Testis (tissue), 3 donors: ENCODE results near the gene TMEM164. TPM values are rescaled to one million over a fixed set of nuclear protein-coding genes. Genes with fewer than 3 reads are reported as not detected.

Experiments used
- DNase-seq: peaks from one replicate; pipeline ENCODE4 v3.0.0-alpha.2; 2019
- H3K27ac ChIP-seq, 2 donors: fragments of 200-600 bp; sonication (generic); one replicate each; pipeline ENCODE4 v1.5.1; 2019
- H3K27me3 ChIP-seq: fragments of 200-600 bp; sonication (generic); one replicate; pipeline ENCODE4 v1.5.1; 2019
- H3K36me3 ChIP-seq: fragments of 200-600 bp; sonication (generic); one replicate; pipeline ENCODE4 v1.5.1; 2017; ENCODE audit warnings: low read depth; ENCODE audit errors: missing control alignments
- H3K4me1 ChIP-seq: fragments of 200-600 bp; sonication (generic); one replicate; pipeline ENCODE4 v1.5.1; 2019
- H3K4me3 ChIP-seq, 2 donors: fragments of 200-600 bp; sonication (generic); one replicate each; pipeline ENCODE4 v1.5.1; 2017 to 2019
- H3K9me3 ChIP-seq: fragments of 200-600 bp; sonication (generic); one replicate; pipeline ENCODE4 v1.5.1; 2017
- CTCF ChIP-seq, 3 experiments: fragments of 450-650 bp in 2 of 3; fragments of 200-600 bp in 1 of 3; sonication (generic) in 1 of 3; IDR thresholded peaks; one replicate each; pipeline ENCODE4 v1.5.1; 2016 to 2019; ENCODE audit warnings: antibody characterized with exemption in 3 of 3, mild to moderate bottlenecking in 2 of 3, moderate library complexity in 1 of 3
- POLR2A ChIP-seq: fragments of 450-650 bp; IDR thresholded peaks from one replicate; pipeline ENCODE4 v1.6.1; 2017; ENCODE audit warnings: antibody characterized with exemption, mild to moderate bottlenecking, moderate library complexity
- WGBS, 2 donors: methylation state at CpG; one replicate each; pipeline ENCODE4 v1.1.5; 2018; 5-methylcytosine and 5-hydroxymethylcytosine counted together
- intact Hi-C: fragments of 100-400 bp; cut with DNase I; formaldehyde crosslinking; loops from one replicate; pipeline ENCODE4 v1.15.1; 2023; ENCODE audit warnings: low total_unique reads
- polyA plus RNA-seq: library from polyadenylated mRNA; stranded (reverse); fragments of 350-450 nt; fragmentation: Illumina TruSeq; extraction: RNeasy Lipid Tissue Mini Kit (QIAGEN cat#74804); gene quantifications from one replicate; pipeline ENCODE4 v1.2.3, GENCODE V29; 2014; ENCODE audit warnings: low read depth, low replicate concordance; ENCODE audit not compliant: insufficient read depth
- total RNA-seq, 2 donors: library from RNA; depleted of rRNA; stranded (reverse); fragments of >200 nt; gene quantifications; one replicate each; pipeline ENCODE4 v1.2.3, GENCODE V29; 2016

The TMEM164 gene
- total and polyA plus RNA-seq, 3 donors from 2014 or later: 7.9 to 13.9 (median 8.1) TPM

GRCh38 chrX:110211340-110211739 is 208.4 kb downstream of the TMEM164 start:
- no peak overlapping the region for H3K4me3 ChIP-seq
- H3K27ac ChIP-seq: no peak overlapping the region
- no peaks in the 10 kb centered on the region for H3K27me3 ChIP-seq
- TF ChIP-seq CTCF (IDR thresholded peaks at IDR 0.05) (no peak), POLR2A (no peak)
- no peaks in the 10 kb centered on the region for H3K36me3 ChIP-seq
- no peaks in the 10 kb centered on the region for H3K9me3 ChIP-seq
- intact Hi-C loops: no loop called here
- WGBS, 2 donors: 88 to 96% methylated on average over 1 of the region's 1 CpG
- DNase-seq: no peak
- H3K4me1 ChIP-seq: no peaks in the 10 kb centered on the region

GRCh38 chrX:110212299-110212698 is 209.4 kb downstream of the TMEM164 start:
- DNase-seq: no peak
- Histone ChIP-seq H3K27ac (no peak overlapping the region), H3K4me3 (no peak overlapping the region), H3K9me3 (no peaks in the 10 kb centered on the region), H3K27me3 (no peaks in the 10 kb centered on the region), H3K4me1 (no peaks in the 10 kb centered on the region), H3K36me3 (no peaks in the 10 kb centered on the region)
- 88% methylated on average over 3 of the region's 3 CpGs for WGBS, 2 donors
- intact Hi-C loops: no loop called here
- TF ChIP-seq CTCF (IDR thresholded peaks at IDR 0.05): no peak
- no peak for TF ChIP-seq POLR2A

GRCh38 chrX:110213183-110213582 is 210.3 kb downstream of the TMEM164 start:
- no peak for DNase-seq
- Histone ChIP-seq H3K4me1 (no peaks in the 10 kb centered on the region), H3K36me3 (no peaks in the 10 kb centered on the region), H3K27ac (no peak overlapping the region), H3K9me3 (no peaks in the 10 kb centered on the region), H3K4me3 (no peak overlapping the region), H3K27me3 (no peaks in the 10 kb centered on the region)
- WGBS, 2 donors: 100% methylated on average over 1 of the region's 1 CpG
- intact Hi-C loops: no loop called here
- TF ChIP-seq CTCF (IDR thresholded peaks at IDR 0.05): no peak

GRCh38 chrX:110214684-110215083 is 211.8 kb downstream of the TMEM164 start:
- Histone ChIP-seq H3K4me1 (no peaks in the 10 kb centered on the region), H3K27me3 (no peaks in the 10 kb centered on the region), H3K36me3 (no peaks in the 10 kb centered on the region), H3K4me3 (no peak overlapping the region), H3K9me3 (no peaks in the 10 kb centered on the region), H3K27ac (no peak overlapping the region)
- TF ChIP-seq POLR2A: no peak
- no peak for TF ChIP-seq CTCF (IDR thresholded peaks at IDR 0.05)
- no peak for DNase-seq
- WGBS, 2 donors: 100% methylated on average over 1 of the region's 1 CpG
- intact Hi-C loops: no loop called here

- no peaks in the 10 kb centered on the region for H3K27me3 ChIP-seq
- H3K4me1 ChIP-seq: no peaks in the 10 kb centered on the region
- no peaks in the 10 kb centered on the region for H3K36me3 ChIP-seq
- TF ChIP-seq POLR2A (no peak), CTCF (IDR thresholded peaks at IDR 0.05) (no peak)
- H3K9me3 ChIP-seq: no peaks in the 10 kb centered on the region
- H3K27ac ChIP-seq: no peak overlapping the region
- intact Hi-C loops: no loop called here
- WGBS, 2 donors: 33 to 83% methylated on average over 1 of the region's 1 CpG
- no peak for DNase-seq
- H3K4me3 ChIP-seq: no peak overlapping the region
These were observed 212.5 kb downstream of the TMEM164 start for GRCh38 chrX:110215411-110215810.
